GM18526 (cell line): ENCODE data around the gene SSBP4.

ENCODE experiments used
- POLR2A ChIP-seq: IDR thresholded peaks from 3 replicates; pipeline ENCODE4 v1.6.1; 2011; ENCODE audit not compliant: insufficient read length; ENCODE audit errors: extremely low read depth

SSBP4 gene

DNA sequence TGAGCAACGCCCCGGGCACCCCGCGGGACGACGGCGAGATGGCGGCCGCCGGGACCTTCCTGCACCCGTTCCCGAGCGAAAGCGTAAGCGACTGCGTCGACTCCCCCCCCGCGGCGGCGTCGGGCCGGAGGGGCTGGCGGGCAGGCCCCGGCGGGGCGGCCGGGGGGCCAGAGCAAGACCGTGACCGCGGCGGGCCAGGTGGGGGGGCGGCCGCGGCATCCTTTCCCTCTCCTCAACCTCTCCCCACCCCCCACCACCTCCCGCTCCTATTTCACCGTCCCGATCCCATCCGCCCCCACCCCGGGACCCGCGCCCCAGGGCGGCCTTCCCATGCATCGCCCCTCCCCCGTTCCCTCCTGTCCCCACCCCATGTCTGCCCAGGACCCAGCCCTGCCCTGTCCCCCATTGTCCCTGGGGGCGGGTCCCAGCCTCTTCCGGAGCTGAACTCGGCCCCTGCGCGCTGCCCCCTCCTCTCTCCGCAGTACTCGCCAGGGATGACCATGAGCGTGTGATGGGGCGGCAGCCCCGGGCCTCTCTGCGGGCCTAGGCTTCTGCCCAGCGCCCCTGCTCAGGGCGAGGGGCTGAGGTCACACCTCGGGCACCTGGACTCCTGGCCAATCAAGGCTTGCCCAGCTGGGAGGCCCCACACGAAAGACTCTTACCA, 14.7 kb downstream of the SSBP4 start:
- no peak for TF ChIP-seq POLR2A

DNA sequence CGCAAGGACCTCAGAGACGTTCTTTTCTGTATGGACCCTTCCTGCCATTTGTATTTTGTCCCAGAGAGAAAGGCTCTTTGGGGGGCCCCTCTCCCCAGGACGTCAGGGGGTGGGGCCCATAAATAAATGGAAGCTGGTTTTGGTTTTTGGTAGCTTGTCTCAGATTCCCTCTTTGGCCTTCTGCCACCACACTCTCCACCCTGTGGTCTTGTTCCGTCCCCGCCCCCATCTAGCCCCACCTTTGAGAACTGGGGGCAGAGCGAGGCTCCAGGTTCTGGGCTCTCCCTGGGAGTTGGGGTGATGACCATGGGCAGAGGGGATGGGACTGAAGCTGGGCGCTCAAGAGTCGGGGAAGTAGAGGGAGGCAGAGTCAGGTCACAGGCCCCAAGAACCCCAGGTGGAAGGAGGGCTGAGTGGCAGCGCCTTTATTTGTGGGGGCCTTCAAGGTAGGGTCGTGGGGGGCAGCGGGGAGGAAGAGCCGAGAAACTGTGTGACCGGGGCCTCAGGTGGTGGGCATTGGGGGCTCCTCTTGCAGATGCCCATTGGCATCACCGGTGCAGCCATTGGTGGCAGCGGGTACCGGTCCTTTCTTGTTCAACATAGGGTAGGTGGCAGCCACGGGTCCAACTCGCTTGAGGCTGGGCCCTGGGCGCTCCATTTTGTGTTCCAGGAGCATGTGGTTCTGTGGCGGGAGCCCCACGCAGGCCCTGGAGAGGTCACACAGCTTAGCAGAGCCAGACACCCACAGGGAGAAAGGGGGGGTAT, 15.4 kb downstream of the SSBP4 start:
- TF ChIP-seq POLR2A, result no peak

DNA sequence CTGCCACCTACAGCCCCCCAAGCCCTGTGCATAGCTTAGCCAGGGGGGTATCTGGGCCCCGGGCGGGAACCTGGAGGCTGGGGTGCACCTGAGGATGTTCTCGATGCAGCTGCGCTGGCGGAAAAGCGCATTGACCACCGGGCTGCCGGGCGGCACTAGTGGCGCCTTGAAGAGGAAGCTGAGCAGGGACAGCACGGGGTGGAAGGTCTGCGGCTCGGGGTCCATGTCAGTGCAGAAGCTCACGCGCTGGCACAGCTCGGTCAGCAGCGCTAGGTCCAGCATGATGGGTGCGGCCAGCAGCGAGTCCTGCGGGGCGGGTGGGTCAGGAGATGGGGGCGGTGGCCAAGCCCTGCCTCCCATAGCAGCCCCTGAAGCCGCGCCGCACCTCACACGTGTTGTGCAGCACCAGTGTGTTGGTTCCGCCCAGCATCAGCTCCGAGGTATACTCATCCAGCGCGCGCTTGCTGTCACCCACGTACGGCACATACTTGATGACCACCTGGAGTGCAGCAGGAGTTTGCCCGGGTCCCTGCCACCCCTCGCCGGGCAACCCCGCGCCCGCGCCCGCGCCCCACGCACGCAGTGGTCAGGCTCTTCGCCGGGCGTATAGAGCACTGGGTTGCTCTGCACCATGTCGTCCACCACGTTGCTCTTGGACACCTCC, 16.1 kb downstream of the SSBP4 start:
- TF ChIP-seq POLR2A, result no peak

DNA sequence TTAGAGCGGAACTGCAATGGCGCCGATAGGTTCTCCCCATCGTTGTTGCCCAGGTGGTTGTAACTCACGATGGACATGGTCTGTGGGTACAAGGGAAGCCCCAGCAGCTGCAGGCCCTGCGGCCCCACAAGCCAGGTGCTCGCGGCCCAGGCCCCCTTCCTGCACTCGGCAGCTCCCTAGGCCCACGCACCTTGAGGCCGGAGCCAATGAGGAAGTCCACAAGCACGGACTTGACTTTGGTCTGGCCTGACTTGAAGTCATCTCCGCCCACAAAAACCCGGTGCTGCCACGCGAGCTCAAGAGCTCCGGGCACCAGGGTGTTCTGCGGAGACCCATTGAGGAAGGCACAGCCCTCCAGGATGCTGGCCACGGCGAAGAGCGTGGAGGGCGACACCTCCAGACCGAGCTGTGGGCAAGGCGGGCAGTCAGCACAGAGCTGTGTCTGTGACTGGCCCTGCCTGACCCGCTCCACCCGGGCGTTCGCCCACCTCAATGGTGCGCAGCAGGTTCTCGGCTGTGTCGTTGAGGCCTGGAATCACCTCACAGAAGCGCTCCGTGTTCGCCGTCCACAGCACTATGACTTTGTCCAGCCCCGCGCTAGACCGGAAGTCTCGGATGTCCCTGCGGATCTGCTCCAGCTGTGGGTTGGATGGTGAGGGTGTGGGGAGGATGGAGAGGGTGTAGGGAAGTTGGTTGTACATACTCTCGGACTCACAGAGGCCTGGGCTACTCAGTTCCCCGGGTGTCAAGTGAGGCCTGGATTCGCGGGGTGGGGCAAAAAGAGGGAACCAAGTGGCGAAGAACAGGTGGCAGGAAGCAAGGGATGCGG, 16.9 kb downstream of the SSBP4 start:
- TF ChIP-seq POLR2A, result no peak

DNA sequence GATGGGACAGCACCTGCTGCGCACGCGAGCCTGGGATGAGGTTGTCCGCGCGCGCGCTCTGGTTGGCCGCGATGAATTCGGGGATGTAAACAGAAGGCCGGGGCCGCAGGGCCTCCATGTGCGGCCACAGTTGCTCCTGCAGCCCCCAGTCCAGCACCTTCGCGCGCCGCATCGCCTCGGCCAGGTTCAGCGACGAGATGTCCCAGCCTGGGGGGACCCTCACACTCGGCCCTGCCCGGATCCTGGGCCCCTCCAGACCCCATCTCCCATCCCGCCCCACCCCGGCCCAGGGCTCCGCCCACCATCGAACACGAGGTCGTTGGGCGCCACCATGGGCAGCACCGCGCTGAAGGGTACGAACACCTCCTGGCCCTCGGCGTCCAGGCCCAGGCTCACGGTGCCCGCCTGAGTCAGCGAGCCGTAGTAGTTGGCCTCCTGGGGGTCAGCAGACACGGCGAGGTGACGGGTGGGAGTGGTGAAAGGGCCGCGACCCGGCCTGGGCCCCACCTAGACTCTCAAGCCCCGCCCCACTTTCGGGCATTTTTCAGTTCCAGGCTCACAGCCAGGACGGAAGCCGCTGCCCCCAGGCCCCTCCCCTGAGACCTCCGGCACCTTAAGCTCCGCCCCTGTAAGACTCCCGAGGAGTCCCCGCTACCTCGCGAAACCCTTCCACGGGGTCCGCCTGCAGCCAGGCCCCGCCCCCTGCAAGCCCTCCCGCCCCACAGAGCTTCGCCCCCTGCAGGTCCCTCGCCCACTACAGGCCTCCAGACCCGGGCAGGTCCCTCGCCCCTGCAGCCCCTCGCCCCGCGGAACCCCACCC, 17.7 kb downstream of the SSBP4 start:
- no peak for TF ChIP-seq POLR2A

DNA sequence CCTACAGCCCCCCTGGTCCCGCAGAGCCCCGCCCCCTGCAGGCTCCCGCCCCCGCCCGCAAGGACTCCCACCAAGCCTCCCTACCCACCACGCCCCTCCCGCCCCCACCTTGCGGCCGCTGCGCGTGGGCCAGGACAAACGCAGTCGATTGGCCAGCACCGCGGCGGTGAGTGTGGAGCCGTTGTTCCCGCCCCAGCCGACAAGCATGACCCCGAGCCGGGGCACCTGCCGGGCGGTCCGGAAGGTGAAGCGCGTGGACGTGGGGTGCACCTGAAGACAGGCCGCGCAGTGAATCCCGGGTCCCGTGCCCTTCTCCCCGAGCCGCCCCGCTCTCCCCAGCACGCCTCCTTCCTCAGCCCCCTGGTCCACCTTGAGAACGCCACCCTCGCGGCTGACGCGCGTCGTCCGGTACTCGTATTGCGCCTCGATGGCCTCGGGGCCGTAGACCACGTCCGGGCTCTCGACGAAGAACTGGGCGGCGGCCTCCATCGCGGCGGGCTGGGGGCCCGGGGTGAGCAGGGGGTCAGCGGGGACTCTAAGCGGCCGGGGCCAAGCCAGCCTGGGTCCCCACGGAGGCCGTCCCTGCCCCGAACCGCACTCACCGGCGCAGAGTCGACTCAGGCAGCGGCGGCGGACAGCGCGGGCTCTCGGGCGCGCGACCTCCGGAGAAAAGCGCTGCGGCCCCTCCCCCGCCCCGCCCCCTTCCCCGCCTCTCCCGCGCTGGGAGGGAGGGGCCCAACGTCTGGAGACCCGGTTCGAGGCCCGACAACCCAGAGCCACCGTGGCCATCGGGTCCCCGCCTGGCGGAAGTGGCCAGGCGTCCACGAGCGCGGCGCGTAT, 18.5 kb downstream of the SSBP4 start, which contains the start of gene ISYNA1:
ISYNA1 (minus strand) TSS at position 643 of the 840 bp plus-strand sequence; CDS start at position 489, 154 bp downstream.
- TF ChIP-seq POLR2A, result no peak

DNA sequence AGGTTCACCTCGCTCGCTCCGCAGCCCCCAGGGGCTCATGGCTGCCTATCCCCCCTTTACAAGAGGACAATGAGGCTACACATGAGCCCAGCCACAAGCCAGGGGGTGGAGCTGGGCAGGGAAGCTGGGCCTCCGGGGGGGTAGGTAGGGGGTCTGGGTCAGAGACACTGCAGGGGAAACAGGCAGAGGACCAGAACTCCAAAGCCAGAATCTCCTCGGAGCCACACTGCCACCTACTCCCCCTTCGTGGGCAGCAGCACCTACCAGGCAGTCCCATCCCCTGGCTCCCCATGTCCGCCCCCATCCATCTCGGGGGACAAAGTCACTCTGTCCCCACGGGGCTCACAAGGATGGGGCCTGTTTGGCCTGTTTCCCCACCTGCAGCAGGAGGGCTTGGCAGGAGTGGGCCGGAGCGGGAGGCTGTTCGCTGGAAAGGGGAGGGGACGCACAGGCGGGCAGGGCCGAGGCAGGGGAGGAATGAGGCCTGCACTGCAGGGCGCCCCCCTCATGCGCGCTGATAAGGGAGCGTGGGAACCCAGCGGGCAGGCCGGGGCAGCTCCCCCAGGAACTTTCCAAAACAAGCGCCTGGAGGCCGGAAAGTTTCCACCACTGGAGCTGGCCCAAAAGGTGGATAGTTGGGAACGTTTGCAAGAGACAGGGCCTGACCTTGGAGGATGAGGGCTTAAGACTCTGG, 19.3 kb downstream of the SSBP4 start:
- TF ChIP-seq POLR2A, result no peak

DNA sequence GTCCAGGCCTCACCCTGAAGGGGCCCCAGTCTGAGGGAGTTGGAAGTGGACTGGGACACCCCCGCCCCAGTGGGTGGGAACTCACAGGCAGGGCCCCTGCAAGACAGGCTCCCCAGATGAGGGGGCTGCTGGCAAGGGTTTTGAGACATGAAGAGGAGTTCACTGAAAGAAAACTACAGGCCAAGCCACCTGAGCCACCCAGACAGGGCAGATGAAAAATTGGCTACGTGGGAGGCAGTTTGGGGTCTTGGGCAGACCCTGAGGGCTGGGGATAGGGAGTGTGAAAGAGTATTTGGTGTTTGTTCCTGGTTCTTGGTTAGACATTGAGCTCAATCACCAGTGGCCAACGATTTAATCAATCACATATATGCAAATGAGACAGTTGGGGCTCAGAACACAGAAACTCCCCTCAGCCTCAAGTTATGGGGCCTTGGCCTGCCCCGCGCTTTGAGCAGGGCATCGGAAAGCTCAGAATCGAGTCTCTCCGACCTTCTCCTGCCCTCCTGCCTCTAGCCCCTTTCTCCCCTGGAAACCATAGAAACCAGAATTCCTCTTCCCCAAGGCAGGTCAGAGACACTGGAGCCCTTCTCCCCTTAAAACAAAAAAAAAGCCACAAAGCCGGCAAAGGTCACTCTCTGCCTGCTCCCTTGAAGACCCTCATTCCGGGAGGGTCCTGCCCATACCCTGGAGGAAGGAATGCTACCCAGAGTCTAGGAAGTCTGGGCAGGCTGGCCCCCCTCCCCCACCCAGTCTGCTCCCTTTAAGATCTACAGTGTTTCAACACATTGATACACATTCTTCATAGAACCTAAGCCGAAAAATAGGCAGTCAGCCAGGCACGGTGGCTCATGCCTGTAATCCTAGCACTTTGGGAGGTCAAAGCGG, 20.1 kb downstream of the SSBP4 start:
- TF ChIP-seq POLR2A, result no peak

DNA sequence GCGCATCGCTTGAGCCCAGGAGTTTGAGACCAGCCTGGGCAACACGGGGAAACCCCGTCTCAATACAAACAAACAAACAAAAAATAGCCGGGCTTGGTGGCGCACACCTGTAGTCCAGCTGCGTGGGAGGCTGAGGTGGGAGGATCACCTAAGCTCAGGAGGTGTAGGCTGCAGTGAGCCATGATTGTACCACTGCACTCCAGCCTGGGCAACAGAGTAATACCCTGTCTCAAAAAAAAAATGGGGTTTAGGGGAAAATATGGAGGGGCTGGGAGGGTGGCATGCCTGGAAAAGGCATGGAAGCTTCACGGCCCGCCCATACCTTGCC, 20.7 kb downstream of the SSBP4 start:
- no peak for TF ChIP-seq POLR2A

DNA sequence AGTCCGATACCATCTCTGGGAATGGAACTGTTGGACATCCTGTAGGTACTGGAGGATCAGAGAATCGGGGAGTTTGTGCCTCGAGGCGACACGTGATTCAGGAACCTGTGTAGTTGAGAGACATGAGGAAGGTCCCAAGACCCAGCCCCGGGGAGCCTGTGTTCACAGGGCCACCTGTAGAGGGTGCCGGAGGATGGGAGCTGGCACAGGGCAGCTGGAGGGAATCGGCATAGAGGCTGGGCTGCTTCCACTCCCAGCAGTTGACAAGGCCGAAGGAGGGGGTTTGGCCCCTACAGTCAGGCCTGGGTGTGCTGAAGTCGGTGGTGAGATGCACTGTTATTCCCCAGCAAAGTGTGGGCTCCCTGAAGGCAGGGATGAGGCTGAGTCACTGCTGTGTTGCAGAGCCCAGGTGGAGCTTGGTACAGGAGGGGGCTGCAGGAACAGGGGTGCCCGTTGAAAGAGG, 21.2 kb downstream of the SSBP4 start:
- no peak for TF ChIP-seq POLR2A

DNA sequence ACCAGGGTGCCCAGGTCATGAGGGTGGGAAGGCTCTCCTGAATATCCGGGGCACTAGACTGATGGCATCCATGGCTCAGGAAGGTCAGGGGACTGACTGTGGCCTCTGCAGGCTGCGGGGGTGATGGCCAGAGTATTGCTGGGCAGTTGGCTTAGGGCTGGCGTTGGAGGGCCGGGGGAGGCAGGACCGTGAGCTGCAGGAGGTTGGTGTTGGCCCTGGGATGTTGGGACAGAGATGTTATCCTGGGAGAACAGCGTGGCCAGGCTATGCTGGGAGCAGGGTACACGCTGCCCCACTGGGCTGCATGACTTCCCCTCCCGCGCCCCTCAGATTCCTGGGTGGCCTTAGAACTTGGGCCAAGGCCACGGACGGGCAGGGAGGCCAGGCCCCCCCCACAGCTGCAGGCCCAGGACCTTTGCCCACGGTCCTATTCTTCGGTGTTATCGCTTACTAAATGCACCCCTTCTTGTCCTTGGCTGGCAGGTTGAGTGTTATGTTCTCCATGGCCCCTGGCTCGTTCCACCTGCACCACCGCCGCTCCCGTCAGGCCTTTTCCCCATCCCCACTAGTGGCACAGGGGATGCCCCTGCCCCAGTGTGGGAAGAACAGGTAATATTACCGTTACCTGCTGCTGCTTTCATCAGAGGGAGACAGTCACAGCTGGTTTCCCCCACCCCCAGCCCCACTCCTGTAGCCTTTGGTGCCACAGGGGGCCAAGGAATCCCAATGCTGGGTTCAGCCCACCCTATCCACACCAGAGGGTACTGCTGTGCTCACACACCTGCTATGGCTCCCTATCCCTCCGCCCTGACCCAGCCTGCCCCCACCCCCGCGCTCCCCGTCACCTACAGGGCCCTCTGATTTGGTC, 22.0 kb downstream of the SSBP4 start:
- TF ChIP-seq POLR2A, result no peak
